ENCODE data around the gene PTPRN2.

The PTPRN2 gene

GRCh38 chr7:158445421-158446175, 142.0 kb downstream of the PTPRN2 start:
- TF ChIP-seq JUND (IDR thresholded peaks at IDR 0.05; ENCODE audit: low read depth): no peak
- in situ Hi-C loops (cut with HindIII; ENCODE audit: low pct_unique_long_range_greater_than_20kb, low sequenced_read_pairs): no loop called here
- no peak for DNase-seq (ENCODE audit: low read depth in 1 of 2, low spot score in 1 of 2)

GRCh38 chr7:158444501-158445420, 142.9 kb downstream of the PTPRN2 start:
- no peak for DNase-seq (ENCODE audit: low read depth in 1 of 2, low spot score in 1 of 2)
- in situ Hi-C loops (cut with HindIII; ENCODE audit: low pct_unique_long_range_greater_than_20kb, low sequenced_read_pairs): no loop called here

GRCh38 chr7:158443688-158444483, 143.7 kb downstream of the PTPRN2 start:
- DNase-seq (ENCODE audit: low read depth in 1 of 2, low spot score in 1 of 2): no peak
- TF ChIP-seq JUND (IDR thresholded peaks at IDR 0.05; ENCODE audit: low read depth): no peak
- in situ Hi-C loops (cut with HindIII; ENCODE audit: low pct_unique_long_range_greater_than_20kb, low sequenced_read_pairs): no loop called here

More at GRCh38 chr7:158444501-158445420, 142.9 kb downstream of the PTPRN2 start:
- no peak for TF ChIP-seq JUND (IDR thresholded peaks at IDR 0.05; ENCODE audit: low read depth)

GRCh38 chr7:158443014-158443687, 144.5 kb downstream of the PTPRN2 start:
- peak in 1 of 2 experiments; percentile 10 for DNase-seq (ENCODE audit: low read depth in 1 of 2, low spot score in 1 of 2)
- in situ Hi-C loops (cut with HindIII; ENCODE audit: low pct_unique_long_range_greater_than_20kb, low sequenced_read_pairs): no loop called here
- TF ChIP-seq JUND (IDR thresholded peaks at IDR 0.05; ENCODE audit: low read depth): no peak

GRCh38 chr7:158442260-158442659, 145.4 kb downstream of the PTPRN2 start:
- in situ Hi-C loops (cut with HindIII; ENCODE audit: low pct_unique_long_range_greater_than_20kb, low sequenced_read_pairs): no loop called here
- DNase-seq (ENCODE audit: low read depth in 1 of 2, low spot score in 1 of 2): peak in 1 of 2 experiments; percentile 40
- no peak for TF ChIP-seq JUND (IDR thresholded peaks at IDR 0.05; ENCODE audit: low read depth)

- no peak for DNase-seq (ENCODE audit: low read depth in 1 of 2, low spot score in 1 of 2)
- no peak for TF ChIP-seq JUND (IDR thresholded peaks at IDR 0.05; ENCODE audit: low read depth)
- in situ Hi-C loops (cut with HindIII; ENCODE audit: low pct_unique_long_range_greater_than_20kb, low sequenced_read_pairs): no loop called here
Observed at GRCh38 chr7:158439035-158439434, 148.6 kb downstream of the PTPRN2 start.

- in situ Hi-C loops (cut with HindIII; ENCODE audit: low pct_unique_long_range_greater_than_20kb, low sequenced_read_pairs): no loop called here
- no peak for TF ChIP-seq JUND (IDR thresholded peaks at IDR 0.05; ENCODE audit: low read depth)
- DNase-seq (ENCODE audit: low read depth in 1 of 2, low spot score in 1 of 2): peak in 1 of 2 experiments; percentile 37
Observed at GRCh38 chr7:158432369-158433341, 155.0 kb downstream of the PTPRN2 start.

- DNase-seq (ENCODE audit: low read depth in 1 of 2, low spot score in 1 of 2): peak in 1 of 2 experiments; percentile 24
- no peak for TF ChIP-seq JUND (IDR thresholded peaks at IDR 0.05; ENCODE audit: low read depth)
- in situ Hi-C loops (cut with HindIII; ENCODE audit: low pct_unique_long_range_greater_than_20kb, low sequenced_read_pairs): no loop called here
Observed at GRCh38 chr7:158431941-158432347, 155.7 kb downstream of the PTPRN2 start.

GRCh38 chr7:158431055-158431940, 156.3 kb downstream of the PTPRN2 start:
- TF ChIP-seq JUND (IDR thresholded peaks at IDR 0.05; ENCODE audit: low read depth): no peak
- no peak for DNase-seq (ENCODE audit: low read depth in 1 of 2, low spot score in 1 of 2)
- in situ Hi-C loops (cut with HindIII; ENCODE audit: low pct_unique_long_range_greater_than_20kb, low sequenced_read_pairs): no loop called here

Data from T47D (cell line).